ENCODE data around the gene SOX6.

Gene SOX6

DNA sequence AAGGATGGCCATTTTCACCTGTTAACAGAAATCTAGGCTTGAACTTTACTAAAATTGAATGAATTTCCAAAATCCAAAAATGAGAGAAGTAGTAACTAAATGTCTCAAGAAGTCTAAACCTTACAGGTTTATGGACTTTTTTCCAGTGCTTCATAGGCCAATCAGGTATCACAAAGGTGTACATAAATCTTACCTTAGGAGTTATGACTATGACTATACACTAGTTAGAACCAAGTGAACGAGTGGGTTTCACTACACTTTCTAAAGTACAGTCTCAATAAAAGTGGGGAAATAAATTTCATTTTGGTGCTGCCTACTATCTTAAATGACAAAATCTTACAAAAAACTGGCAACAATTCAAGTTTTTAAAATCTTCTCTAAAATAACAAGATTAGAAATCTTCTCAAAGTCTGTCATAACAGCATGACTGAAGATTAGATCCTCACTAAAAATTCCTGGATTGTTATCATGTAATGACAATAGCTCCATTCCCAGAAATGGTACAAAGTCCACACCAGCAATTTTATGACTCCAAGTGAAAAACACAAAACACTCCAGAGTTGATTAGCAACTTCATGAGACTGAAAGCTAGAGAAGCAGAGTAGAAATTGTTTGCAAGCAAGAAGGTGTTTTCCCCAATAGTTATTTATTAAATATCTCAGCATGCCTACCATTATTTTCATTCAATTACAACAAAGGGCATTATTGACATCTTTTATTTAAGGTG is 20.9 kb downstream of the SOX6 start:
- TF ChIP-seq, protein P1, sequence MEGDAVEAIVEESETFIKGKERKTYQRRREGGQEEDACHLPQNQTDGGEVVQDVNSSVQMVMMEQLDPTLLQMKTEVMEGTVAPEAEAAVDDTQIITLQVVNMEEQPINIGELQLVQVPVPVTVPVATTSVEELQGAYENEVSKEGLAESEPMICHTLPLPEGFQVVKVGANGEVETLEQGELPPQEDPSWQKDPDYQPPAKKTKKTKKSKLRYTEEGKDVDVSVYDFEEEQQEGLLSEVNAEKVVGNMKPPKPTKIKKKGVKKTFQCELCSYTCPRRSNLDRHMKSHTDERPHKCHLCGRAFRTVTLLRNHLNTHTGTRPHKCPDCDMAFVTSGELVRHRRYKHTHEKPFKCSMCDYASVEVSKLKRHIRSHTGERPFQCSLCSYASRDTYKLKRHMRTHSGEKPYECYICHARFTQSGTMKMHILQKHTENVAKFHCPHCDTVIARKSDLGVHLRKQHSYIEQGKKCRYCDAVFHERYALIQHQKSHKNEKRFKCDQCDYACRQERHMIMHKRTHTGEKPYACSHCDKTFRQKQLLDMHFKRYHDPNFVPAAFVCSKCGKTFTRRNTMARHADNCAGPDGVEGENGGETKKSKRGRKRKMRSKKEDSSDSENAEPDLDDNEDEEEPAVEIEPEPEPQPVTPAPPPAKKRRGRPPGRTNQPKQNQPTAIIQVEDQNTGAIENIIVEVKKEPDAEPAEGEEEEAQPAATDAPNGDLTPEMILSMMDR (IDR thresholded peaks at IDR 0.05; ENCODE audit: extremely low read depth, insufficient read depth, missing control alignments) = no peak
- in situ Hi-C loops (cut with MboI; ENCODE audit: low pct_unique_long_range_greater_than_20kb, low sequenced_read_pairs, unreplicated experiment) = no loop called here
- no peak for DNase-seq (ENCODE audit: low spot score)

DNA sequence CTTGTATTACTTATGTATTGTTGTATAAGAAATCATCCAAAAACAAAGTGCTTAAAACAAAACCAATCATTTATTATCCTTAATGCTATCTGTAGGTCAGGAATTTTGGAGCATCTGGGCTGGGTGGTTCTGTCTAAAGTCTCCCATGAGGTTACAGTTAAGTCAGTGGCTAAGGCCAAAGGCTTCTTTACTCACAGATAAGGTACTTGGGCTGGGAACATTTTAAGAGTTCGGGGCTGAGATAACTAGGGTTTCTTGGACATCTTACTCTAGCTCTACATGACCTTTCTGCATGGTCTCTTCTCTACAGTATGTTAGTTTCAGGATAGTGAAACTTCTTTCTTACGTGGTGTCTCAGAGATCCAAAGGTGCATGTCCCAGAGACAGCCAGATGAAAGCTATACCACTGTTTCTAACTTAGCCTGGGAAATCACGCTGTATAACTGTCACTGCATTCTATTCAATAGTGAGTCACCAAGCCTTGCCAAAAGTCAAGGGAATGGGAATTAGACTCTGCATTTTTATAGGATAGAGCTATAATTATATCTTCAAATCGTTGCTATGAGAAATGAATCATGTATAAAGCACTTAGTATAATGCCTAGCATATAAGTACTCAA is 29.6 kb downstream of the SOX6 start:
- in situ Hi-C loops (cut with MboI; ENCODE audit: low pct_unique_long_range_greater_than_20kb, low sequenced_read_pairs, unreplicated experiment) = no loop called here
- DNase-seq (ENCODE audit: low spot score) = no peak
- TF ChIP-seq, protein P1 (IDR thresholded peaks at IDR 0.05; ENCODE audit: extremely low read depth, insufficient read depth, missing control alignments) = no peak

DNA sequence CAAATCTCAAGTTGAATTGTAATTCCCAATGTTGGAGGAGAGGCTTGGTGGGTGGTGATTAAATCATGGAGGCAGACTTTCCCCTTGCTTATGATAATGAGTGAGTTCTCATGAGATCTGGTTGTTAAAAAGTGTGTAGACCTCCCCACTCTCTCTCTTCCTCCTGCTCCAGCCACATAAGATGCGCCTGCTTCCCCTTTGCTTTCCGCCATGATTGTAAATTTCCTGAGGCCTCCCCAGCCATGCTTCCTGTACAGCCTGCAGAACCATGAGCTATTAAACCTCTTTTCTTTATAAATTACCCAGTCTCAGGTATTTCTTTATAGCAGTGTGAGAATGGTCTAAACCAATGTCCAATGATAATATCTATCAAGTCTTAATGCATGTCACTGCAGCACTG is 34.2 kb downstream of the SOX6 start:
- no peak for DNase-seq (ENCODE audit: low spot score)
- in situ Hi-C loops (cut with MboI; ENCODE audit: low pct_unique_long_range_greater_than_20kb, low sequenced_read_pairs, unreplicated experiment) = no loop called here
- TF ChIP-seq, protein P1 (IDR thresholded peaks at IDR 0.05; ENCODE audit: extremely low read depth, insufficient read depth, missing control alignments) = no peak

DNA sequence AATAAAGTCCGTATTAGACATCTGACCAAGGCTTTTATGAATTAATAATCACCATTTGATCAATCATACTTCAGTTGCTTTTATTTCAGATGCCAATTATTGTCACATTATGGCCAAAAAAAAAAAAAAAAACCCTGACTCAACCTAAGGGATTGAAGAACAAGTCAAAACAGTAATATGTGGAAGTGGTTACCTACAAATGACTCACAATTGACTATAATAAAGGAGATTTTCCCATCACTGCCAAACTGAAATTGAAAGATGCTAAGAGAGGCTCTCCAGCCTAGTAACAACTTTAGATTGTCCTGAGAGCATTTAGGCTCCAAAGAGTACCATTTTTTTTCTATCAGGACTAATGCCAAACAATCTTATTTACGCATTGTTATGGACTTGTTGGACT is 35.2 kb downstream of the SOX6 start:
- in situ Hi-C loops (cut with MboI; ENCODE audit: low pct_unique_long_range_greater_than_20kb, low sequenced_read_pairs, unreplicated experiment) = no loop called here
- DNase-seq (ENCODE audit: low spot score) = no peak
- TF ChIP-seq, protein P1 (IDR thresholded peaks at IDR 0.05; ENCODE audit: extremely low read depth, insufficient read depth, missing control alignments) = no peak

DNA sequence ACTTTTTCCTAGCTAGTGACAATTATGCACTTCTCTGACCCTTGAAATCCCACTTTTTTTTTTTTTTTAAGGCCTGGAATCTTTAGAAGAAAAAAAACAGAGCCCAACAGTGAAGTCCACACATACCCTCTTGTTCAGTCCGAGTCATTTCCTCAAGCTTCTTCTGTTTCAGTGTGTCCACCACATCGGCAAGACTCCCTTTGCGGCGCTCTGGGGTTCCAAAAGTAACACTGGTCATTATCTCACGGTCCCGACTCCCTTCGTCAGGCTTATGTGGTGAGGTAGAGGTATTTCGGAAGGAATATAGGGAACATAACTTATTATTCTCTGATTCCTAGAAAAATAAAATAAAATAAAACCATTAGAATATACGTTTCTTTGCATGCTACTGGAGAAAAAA is 38.0 kb downstream of the SOX6 start:
- TF ChIP-seq, protein P1 (IDR thresholded peaks at IDR 0.05; ENCODE audit: extremely low read depth, insufficient read depth, missing control alignments) = no peak
- in situ Hi-C loops (cut with MboI; ENCODE audit: low pct_unique_long_range_greater_than_20kb, low sequenced_read_pairs, unreplicated experiment) = no loop called here
- no peak for DNase-seq (ENCODE audit: low spot score)

DNA sequence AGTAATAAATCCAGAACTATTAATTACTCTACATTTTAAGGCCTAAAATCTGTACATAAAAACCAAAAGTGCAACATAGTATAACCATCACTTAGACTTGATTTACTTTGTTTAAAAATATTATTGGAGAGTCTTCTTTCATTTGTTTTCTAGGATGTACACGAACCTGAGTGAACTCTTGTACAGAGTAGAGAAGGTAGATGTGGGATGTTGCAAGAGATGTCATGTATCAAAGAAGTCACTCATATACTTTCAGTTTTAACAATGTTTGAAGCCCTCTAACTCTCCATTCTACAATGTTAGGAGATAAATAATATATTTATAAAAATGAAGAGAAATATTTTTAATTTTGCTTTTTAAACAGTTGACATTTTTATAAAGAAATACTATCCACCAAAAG is 38.6 kb downstream of the SOX6 start:
- TF ChIP-seq, protein P1 (IDR thresholded peaks at IDR 0.05; ENCODE audit: extremely low read depth, insufficient read depth, missing control alignments) = no peak
- no peak for DNase-seq (ENCODE audit: low spot score)
- in situ Hi-C loops (cut with MboI; ENCODE audit: low pct_unique_long_range_greater_than_20kb, low sequenced_read_pairs, unreplicated experiment) = no loop called here

Data from GM13977 (cell line).